ENCODE results near the gene BCCIP. TPM values are rescaled to one million over a fixed set of nuclear protein-coding genes. Genes with fewer than 3 reads are reported as not detected.

The BCCIP gene
- total and polyA plus RNA-seq, 2 donors (not counting 1 experiment from before 2014, with no cell fraction given), result 10.5 to 40.7 TPM

DNA sequence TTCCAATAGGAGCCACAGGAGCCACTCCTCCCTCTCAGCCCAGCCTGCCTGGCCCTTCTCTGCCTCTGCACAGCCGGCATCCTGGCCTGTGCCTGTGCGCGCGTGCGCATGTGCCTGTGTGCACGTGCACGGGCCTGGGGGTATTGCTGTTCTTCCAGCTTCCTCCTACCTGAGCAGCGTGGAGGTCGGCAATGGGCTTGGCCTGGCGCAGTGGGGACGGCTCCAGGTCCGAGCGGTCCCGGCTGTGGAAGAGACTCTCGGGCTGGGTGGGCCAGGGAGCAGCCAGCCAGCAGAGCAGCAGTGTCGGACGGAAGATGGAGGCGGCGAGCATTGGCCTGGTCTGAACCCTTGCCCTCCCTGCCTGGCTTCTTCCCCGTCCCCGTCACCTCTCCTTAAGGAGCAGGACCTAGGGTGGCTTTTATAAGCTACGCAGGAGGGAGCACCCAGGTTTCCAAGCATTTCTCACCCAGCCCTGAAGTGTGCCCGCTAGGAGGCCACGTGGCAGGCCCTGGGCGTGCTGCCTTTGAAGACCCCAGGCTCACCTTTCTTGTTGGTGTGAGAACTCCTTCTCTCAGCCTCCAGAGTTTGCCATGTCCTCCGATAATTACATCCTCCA, 47.7 kb upstream of the BCCIP start, which contains the start of gene MMP21:
Gene MMP21, minus strand, starts transcription at position 331 of the 616 bp plus-strand sequence. Its CDS starts 0 bp downstream, at position 331.
- no peaks in the 10 kb centered on the region for H3K36me3 ChIP-seq (replicated peaks in 1 of 2; ENCODE audit: control extremely low read depth in 1 of 2, control insufficient read depth in 1 of 2, extremely low read depth in 1 of 2, insufficient read depth in 2 of 2, low read length in 1 of 2)
- TF ChIP-seq EZH2 (IDR thresholded peaks at IDR 0.05; ENCODE audit: borderline replicate concordance, insufficient read depth, low read depth, low read length, poor library complexity, severe bottlenecking), result no peak
- TF ChIP-seq, protein P1, sequence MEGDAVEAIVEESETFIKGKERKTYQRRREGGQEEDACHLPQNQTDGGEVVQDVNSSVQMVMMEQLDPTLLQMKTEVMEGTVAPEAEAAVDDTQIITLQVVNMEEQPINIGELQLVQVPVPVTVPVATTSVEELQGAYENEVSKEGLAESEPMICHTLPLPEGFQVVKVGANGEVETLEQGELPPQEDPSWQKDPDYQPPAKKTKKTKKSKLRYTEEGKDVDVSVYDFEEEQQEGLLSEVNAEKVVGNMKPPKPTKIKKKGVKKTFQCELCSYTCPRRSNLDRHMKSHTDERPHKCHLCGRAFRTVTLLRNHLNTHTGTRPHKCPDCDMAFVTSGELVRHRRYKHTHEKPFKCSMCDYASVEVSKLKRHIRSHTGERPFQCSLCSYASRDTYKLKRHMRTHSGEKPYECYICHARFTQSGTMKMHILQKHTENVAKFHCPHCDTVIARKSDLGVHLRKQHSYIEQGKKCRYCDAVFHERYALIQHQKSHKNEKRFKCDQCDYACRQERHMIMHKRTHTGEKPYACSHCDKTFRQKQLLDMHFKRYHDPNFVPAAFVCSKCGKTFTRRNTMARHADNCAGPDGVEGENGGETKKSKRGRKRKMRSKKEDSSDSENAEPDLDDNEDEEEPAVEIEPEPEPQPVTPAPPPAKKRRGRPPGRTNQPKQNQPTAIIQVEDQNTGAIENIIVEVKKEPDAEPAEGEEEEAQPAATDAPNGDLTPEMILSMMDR (IDR thresholded peaks at IDR 0.05), result no peak
- no peaks in the 10 kb centered on the region for H3K4me1 ChIP-seq (ENCODE audit: control insufficient read depth in 2 of 2, insufficient read depth in 2 of 2, low read length in 2 of 2)
- Mint-ChIP-seq H3K4me3 (no peak within 1 kb of the TSS), H3K27me3 (peaks cover 4% of the 10 kb centered on the region), H3K9me3 (ENCODE audit: insufficient read depth) (no peaks in the 10 kb centered on the region), H3K4me1 (no peaks in the 10 kb centered on the region), H3K27ac (no peak within 1 kb of the TSS)
- no peak within 1 kb of the TSS for H3K9ac ChIP-seq (ENCODE audit: low read length)
- no peaks in the 10 kb centered on the region for H3K27me3 ChIP-seq (replicated peaks in 1 of 4; ENCODE audit: control extremely low read depth in 1 of 4, control insufficient read depth in 3 of 4, insufficient read depth in 4 of 4, low read length in 3 of 4)
- CTCF ChIA-PET, result no interaction called here
- H3K27ac ChIP-seq (ENCODE audit: low read length in 2 of 2), result no peak within 1 kb of the TSS
- H3K9me3 ChIP-seq (ENCODE audit: control extremely low read depth in 1 of 3, control insufficient read depth in 2 of 3, insufficient read depth in 1 of 3, low read length in 2 of 3), result no peaks in the 10 kb centered on the region
- no peaks in the 10 kb centered on the region for H4K20me1 ChIP-seq (ENCODE audit: control insufficient read depth, insufficient read depth, low read length, poor library complexity, severe bottlenecking)
- no peak for DNase-seq
- no peak for ATAC-seq (ENCODE audit: low read depth)
- no peak within 1 kb of the TSS for H3K4me3 ChIP-seq (ENCODE audit: control extremely low read depth in 1 of 5, extremely low read depth in 1 of 5, insufficient read depth in 1 of 5, low read depth in 2 of 5, low read length in 4 of 5)
- H3K79me2 ChIP-seq (ENCODE audit: control insufficient read depth, insufficient read depth, low read length), result no peaks in the 10 kb centered on the region
- intact Hi-C loops (cut with micrococcal nuclease), result no loop called here
- H2AFZ ChIP-seq (ENCODE audit: insufficient read depth, low read depth, low read length, poor library complexity, severe bottlenecking), result no peak within 1 kb of the TSS
- 94% methylated on average over 24 of the region's 26 CpGs for WGBS (ENCODE audit: insufficient coverage)
- POLR2A ChIA-PET, result no interaction called here
- H3K4me2 ChIP-seq (replicated peaks; ENCODE audit: low read depth, low read length, poor library complexity, severe bottlenecking), result no peak within 1 kb of the TSS

DNA sequence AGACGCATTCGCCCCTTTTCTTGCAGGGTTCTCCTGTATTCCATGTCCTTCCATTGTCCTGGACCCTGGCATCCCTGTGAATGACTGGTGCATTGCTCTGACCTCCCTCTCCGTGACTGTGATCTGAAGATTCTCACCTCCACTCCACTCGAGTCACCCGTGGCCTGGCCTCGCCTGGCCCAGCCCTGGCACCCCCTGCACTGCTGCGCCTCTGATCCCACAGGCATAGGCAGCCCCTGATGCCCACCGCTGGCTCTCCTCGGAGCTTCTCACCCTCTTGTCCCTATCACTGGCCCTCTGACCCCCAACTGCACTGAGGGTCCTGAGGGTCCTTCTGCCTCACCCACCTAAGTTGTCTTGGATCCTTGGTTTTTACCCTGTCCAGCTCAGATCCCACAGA, 45.5 kb upstream of the BCCIP start:
- 92% methylated on average over 9 of the region's 9 CpGs for WGBS (ENCODE audit: insufficient coverage)
- Histone ChIP-seq H3K4me2 (replicated peaks; ENCODE audit: low read depth, low read length, poor library complexity, severe bottlenecking) (no peak overlapping the region), H3K9me3 (ENCODE audit: control extremely low read depth in 1 of 3, control insufficient read depth in 2 of 3, insufficient read depth in 1 of 3, low read length in 2 of 3) (no peaks in the 10 kb centered on the region), H3K27ac (ENCODE audit: low read length in 2 of 2) (no peak overlapping the region), H4K20me1 (ENCODE audit: control insufficient read depth, insufficient read depth, low read length, poor library complexity, severe bottlenecking) (no peaks in the 10 kb centered on the region), H3K36me3 (replicated peaks in 1 of 2; ENCODE audit: control extremely low read depth in 1 of 2, control insufficient read depth in 1 of 2, extremely low read depth in 1 of 2, insufficient read depth in 2 of 2, low read length in 1 of 2) (no peaks in the 10 kb centered on the region), H3K9ac (ENCODE audit: low read length) (no peak overlapping the region), H3K4me3 (ENCODE audit: control extremely low read depth in 1 of 5, extremely low read depth in 1 of 5, insufficient read depth in 1 of 5, low read depth in 2 of 5, low read length in 4 of 5) (no peak overlapping the region), H3K27me3 (replicated peaks in 1 of 4; ENCODE audit: control extremely low read depth in 1 of 4, control insufficient read depth in 3 of 4, insufficient read depth in 4 of 4, low read length in 3 of 4) (no peaks in the 10 kb centered on the region), H3K4me1 (ENCODE audit: control insufficient read depth in 2 of 2, insufficient read depth in 2 of 2, low read length in 2 of 2) (no peaks in the 10 kb centered on the region), H3K79me2 (ENCODE audit: control insufficient read depth, insufficient read depth, low read length) (no peaks in the 10 kb centered on the region), H2AFZ (ENCODE audit: insufficient read depth, low read depth, low read length, poor library complexity, severe bottlenecking) (no peak overlapping the region)
- TF ChIP-seq, protein P1 (IDR thresholded peaks at IDR 0.05), result no peak
- no peak for TF ChIP-seq EZH2 (IDR thresholded peaks at IDR 0.05; ENCODE audit: borderline replicate concordance, insufficient read depth, low read depth, low read length, poor library complexity, severe bottlenecking)
- intact Hi-C loops (cut with micrococcal nuclease), result no loop called here
- ChIA-PET CTCF (no interaction called here), POLR2A (no interaction called here)
- Mint-ChIP-seq H3K9me3 (ENCODE audit: insufficient read depth) (no peaks in the 10 kb centered on the region), H3K27ac (no peak overlapping the region), H3K4me3 (no peak overlapping the region), H3K4me1 (no peaks in the 10 kb centered on the region), H3K27me3 (peaks cover 4% of the 10 kb centered on the region)
- no peak for DNase-seq
- ATAC-seq (ENCODE audit: low read depth), result no peak

All from B cell (primary cell).